ENCODE data around the gene ZGPAT. TPM values are rescaled to one million over a fixed set of nuclear protein-coding genes. Genes with fewer than 3 reads are reported as not detected.

The ZGPAT gene
- total and polyA plus RNA-seq, 2 donors: 16.5 to 66.6 TPM

DNA sequence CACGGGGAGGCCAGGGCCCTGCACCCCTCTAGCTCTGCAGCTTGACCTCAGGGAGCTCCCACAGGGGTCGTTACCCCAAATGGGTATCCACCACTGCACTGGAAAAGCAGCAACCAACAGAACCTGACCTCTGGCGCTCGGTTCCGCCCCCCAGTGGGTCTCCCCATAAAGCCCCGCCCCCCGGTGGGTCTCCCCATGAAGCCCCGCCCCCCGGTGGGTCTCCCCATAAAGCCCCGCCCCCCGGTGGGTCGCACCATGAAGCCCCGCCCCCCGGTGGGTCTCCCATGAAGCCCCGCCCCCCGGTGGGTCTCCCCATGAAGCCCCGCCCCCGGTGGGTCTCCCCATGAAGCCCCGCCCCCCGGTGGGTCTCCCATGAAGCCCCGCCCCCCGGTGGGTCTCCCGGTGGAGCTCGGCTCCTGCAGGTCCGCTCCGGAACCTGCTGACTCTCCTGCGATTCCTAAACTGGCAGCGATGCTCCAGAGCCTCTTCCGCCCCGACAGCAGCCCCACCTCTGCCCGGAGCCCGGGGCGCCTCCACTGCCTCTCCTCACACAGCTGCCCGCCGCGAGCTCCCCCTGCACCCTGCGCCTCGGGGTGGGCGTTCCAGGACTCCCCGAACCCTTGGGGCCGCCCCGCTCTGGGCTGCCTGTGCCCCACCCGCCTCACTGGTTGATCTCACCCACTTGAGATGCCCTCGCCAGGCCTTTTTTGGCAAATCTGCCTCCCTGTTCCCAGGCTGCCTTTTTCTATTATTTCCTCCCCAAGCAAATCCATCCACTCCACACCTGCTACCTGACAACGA, 43.8 kb downstream of the ZGPAT start:
- no peak for DNase-seq (ENCODE audit: low read depth in 6 of 9, low spot score in 9 of 9)
- peak overlapping the region; percentile 55 to 83 for H3K27ac ChIP-seq (ENCODE audit: low read depth in 1 of 2, low read length in 1 of 2)
- H3K4me3 ChIP-seq (ENCODE audit: low read length in 2 of 2): no peak overlapping the region
- H3K4me1 ChIP-seq (ENCODE audit: control insufficient read depth in 2 of 2, insufficient read depth in 2 of 2, low read length in 2 of 2): peaks cover 5 to 29% of the 10 kb centered on the region in 2 donors
- peaks cover 0 to 4% of the 10 kb centered on the region in 2 donors for H3K9me3 ChIP-seq (ENCODE audit: control insufficient read depth in 2 of 2, insufficient read depth in 1 of 2, low read length in 1 of 2)
- H3K36me3 ChIP-seq (ENCODE audit: control insufficient read depth in 2 of 2, insufficient read depth in 2 of 2, low read length in 1 of 2): no peaks in the 10 kb centered on the region
- WGBS: 88% methylated on average over 42 of the region's 45 CpGs
- no peaks in the 10 kb centered on the region for H3K27me3 ChIP-seq (ENCODE audit: control insufficient read depth in 2 of 2, insufficient read depth in 1 of 2, low read length in 1 of 2)

DNA sequence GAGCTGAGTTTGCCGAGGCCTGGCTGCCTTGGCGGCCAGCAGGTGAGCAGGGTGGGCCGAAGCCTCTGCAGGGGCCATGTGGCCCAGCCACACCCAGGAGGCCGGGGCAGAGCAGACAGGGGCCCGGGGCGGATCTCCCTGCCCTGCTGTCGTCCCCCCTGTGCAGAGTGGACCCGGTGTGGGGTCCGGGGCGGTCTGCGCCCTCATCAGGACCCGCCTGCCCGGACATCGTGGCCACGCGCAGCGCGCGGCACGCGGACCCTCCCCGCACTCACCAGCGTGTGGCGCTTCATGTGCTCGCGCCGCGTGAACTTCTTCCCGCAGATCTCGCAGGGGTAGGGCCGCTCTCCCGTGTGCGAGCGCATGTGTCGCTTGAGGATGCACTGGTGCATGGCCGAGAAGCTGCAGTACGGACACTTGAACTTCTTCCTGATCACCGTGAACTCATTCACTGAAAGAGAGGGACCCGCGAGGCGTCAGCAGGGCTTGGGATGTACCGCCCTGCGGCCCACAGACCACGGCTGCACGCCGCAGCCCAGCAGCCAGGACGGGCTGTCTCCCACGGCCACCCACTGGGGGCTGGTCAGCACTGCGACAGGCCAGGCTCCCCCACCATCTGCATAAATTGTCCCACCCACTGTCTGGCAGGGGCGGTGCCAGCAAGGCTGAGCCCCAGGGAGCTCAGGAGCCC, 44.7 kb downstream of the ZGPAT start:
- 96% methylated on average over 50 of the region's 50 CpGs for WGBS
- H3K27ac ChIP-seq (ENCODE audit: low read depth in 1 of 2, low read length in 1 of 2): no peak overlapping the region
- no peaks in the 10 kb centered on the region for H3K36me3 ChIP-seq (ENCODE audit: control insufficient read depth in 2 of 2, insufficient read depth in 2 of 2, low read length in 1 of 2)
- H3K27me3 ChIP-seq (ENCODE audit: control insufficient read depth in 2 of 2, insufficient read depth in 1 of 2, low read length in 1 of 2): no peaks in the 10 kb centered on the region
- H3K4me1 ChIP-seq (ENCODE audit: control insufficient read depth in 2 of 2, insufficient read depth in 2 of 2, low read length in 2 of 2): peaks cover 5 to 27% of the 10 kb centered on the region in 2 donors
- H3K4me3 ChIP-seq (ENCODE audit: low read length in 2 of 2): no peak overlapping the region
- DNase-seq (ENCODE audit: low read depth in 6 of 9, low spot score in 9 of 9): no peak
- H3K9me3 ChIP-seq (ENCODE audit: control insufficient read depth in 2 of 2, insufficient read depth in 1 of 2, low read length in 1 of 2): peaks cover 0 to 4% of the 10 kb centered on the region in 2 donors

DNA sequence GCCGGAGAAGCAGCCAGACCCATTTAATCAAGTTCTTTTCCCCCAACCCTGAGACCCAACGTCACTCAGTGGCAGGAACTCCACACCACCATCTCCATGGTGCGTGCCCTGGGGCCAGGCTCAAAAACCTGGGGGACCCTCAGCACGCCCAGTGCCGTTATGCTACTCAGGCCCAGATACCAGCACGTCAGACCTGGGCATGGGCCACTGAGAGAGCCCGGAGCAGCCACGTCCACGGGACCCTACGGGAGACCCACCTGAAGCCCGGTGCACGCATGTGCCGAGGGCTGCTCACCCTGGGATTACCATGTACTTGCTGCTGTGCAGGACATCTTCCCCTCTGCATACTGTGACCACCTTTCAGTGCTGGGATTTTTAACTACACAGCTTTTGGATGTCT, 45.5 kb downstream of the ZGPAT start:
- no peaks in the 10 kb centered on the region for H3K36me3 ChIP-seq (ENCODE audit: control insufficient read depth in 2 of 2, insufficient read depth in 2 of 2, low read length in 1 of 2)
- H3K4me1 ChIP-seq (ENCODE audit: control insufficient read depth in 2 of 2, insufficient read depth in 2 of 2, low read length in 2 of 2): peaks cover 5 to 25% of the 10 kb centered on the region in 2 donors
- H3K27ac ChIP-seq (ENCODE audit: low read depth in 1 of 2, low read length in 1 of 2): no peak overlapping the region
- DNase-seq (ENCODE audit: low read depth in 6 of 9, low spot score in 9 of 9): no peak
- 99% methylated on average over 13 of the region's 13 CpGs for WGBS
- H3K27me3 ChIP-seq (ENCODE audit: control insufficient read depth in 2 of 2, insufficient read depth in 1 of 2, low read length in 1 of 2): no peaks in the 10 kb centered on the region
- H3K4me3 ChIP-seq (ENCODE audit: low read length in 2 of 2): no peak overlapping the region
- H3K9me3 ChIP-seq (ENCODE audit: control insufficient read depth in 2 of 2, insufficient read depth in 1 of 2, low read length in 1 of 2): peaks cover 0 to 4% of the 10 kb centered on the region in 2 donors

DNA sequence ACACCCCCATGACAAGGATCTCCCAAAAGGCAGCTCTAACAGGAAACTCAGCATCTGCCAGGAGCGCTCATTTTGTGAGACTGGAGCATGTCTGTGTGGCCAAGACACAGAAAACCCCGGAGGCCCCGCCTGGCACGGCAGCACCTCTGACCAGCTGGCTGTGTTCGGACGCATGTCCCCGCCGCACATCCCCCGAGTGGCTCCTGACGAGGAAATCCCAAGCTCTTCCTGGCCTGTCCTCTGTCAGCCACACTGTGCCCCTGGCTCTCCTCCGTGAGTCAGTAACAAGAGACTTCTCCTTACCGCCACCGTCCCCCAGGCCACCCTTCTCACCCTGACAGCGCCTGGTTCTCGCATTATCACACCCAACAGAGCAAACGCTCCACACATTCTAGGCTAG, 46.2 kb downstream of the ZGPAT start:
- DNase-seq (ENCODE audit: low read depth in 6 of 9, low spot score in 9 of 9): no peak
- Histone ChIP-seq H3K36me3 (ENCODE audit: control insufficient read depth in 2 of 2, insufficient read depth in 2 of 2, low read length in 1 of 2) (no peaks in the 10 kb centered on the region), H3K27me3 (ENCODE audit: control insufficient read depth in 2 of 2, insufficient read depth in 1 of 2, low read length in 1 of 2) (no peaks in the 10 kb centered on the region), H3K4me3 (ENCODE audit: low read length in 2 of 2) (no peak overlapping the region), H3K4me1 (ENCODE audit: control insufficient read depth in 2 of 2, insufficient read depth in 2 of 2, low read length in 2 of 2) (peaks cover 5 to 23% of the 10 kb centered on the region in 2 donors), H3K9me3 (ENCODE audit: control insufficient read depth in 2 of 2, insufficient read depth in 1 of 2, low read length in 1 of 2) (peaks cover 0 to 4% of the 10 kb centered on the region in 2 donors), H3K27ac (ENCODE audit: low read depth in 1 of 2, low read length in 1 of 2) (no peak overlapping the region)
- WGBS: 89% methylated on average over 16 of the region's 16 CpGs

DNA sequence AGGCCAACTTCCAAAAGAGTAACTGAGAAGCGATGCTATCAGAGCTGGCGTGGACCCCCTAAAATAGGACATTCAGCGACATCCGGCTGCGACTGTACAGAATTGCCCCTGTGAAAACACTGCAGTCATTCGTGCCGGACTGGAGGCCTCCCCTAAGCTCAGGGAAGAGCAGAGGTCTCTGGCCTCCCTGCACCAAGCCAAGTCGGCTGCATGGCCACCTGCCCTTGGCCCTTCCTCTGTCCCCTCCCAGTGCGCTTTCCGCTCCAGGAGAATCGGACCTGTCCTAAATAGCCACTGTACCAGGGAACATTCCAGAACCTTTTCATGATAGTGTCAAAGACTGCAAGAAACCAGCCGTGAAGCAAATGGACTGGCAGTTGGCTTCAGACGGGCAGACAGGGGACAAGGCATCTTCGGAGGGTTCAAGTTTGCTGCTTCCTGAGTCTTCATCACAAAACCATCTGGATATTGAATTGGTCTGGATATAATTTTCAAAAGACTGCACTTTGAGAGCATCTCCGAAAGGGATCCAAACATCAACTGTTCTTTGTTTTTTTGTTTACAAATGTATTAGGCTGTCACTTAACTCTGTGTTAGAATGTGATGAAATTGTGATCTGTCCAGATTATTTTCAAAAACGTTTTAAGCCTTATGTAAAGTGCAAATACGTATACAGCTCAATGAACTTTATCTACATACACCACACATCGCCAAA, 48.3 kb downstream of the ZGPAT start:
- no peaks in the 10 kb centered on the region for H3K9me3 ChIP-seq (ENCODE audit: control insufficient read depth in 2 of 2, insufficient read depth in 1 of 2, low read length in 1 of 2)
- no peak overlapping the region for H3K27ac ChIP-seq (ENCODE audit: low read depth in 1 of 2, low read length in 1 of 2)
- H3K4me3 ChIP-seq (ENCODE audit: low read length in 2 of 2): no peak overlapping the region
- no peak for DNase-seq (ENCODE audit: low read depth in 6 of 9, low spot score in 9 of 9)
- peaks cover 2 to 7% of the 10 kb centered on the region in 2 donors for H3K4me1 ChIP-seq (ENCODE audit: control insufficient read depth in 2 of 2, insufficient read depth in 2 of 2, low read length in 2 of 2)
- H3K36me3 ChIP-seq (ENCODE audit: control insufficient read depth in 2 of 2, insufficient read depth in 2 of 2, low read length in 1 of 2): no peaks in the 10 kb centered on the region
- WGBS: 94% methylated on average over 18 of the region's 18 CpGs
- no peaks in the 10 kb centered on the region for H3K27me3 ChIP-seq (ENCODE audit: control insufficient read depth in 2 of 2, insufficient read depth in 1 of 2, low read length in 1 of 2)

- Histone ChIP-seq H3K27me3 (ENCODE audit: control insufficient read depth in 2 of 2, insufficient read depth in 1 of 2, low read length in 1 of 2) (no peaks in the 10 kb centered on the region), H3K9me3 (ENCODE audit: control insufficient read depth in 2 of 2, insufficient read depth in 1 of 2, low read length in 1 of 2) (no peaks in the 10 kb centered on the region), H3K4me3 (ENCODE audit: low read length in 2 of 2) (no peak overlapping the region), H3K4me1 (ENCODE audit: control insufficient read depth in 2 of 2, insufficient read depth in 2 of 2, low read length in 2 of 2) (peaks cover 0 to 3% of the 10 kb centered on the region in 2 donors), H3K36me3 (ENCODE audit: control insufficient read depth in 2 of 2, insufficient read depth in 2 of 2, low read length in 1 of 2) (no peaks in the 10 kb centered on the region), H3K27ac (ENCODE audit: low read depth in 1 of 2, low read length in 1 of 2) (no peak overlapping the region)
- 21% methylated on average over 8 of the region's 8 CpGs for WGBS
- DNase-seq (ENCODE audit: low read depth in 6 of 9, low spot score in 9 of 9): no peak
Measured at GRCh38 chr20:63756648-63756991, 48.8 kb downstream of the ZGPAT start.

- no peak overlapping the region for H3K27ac ChIP-seq (ENCODE audit: low read depth in 1 of 2, low read length in 1 of 2)
Measured at GRCh38 chr20:63758152-63758551, 50.3 kb downstream of the ZGPAT start.

DNA sequence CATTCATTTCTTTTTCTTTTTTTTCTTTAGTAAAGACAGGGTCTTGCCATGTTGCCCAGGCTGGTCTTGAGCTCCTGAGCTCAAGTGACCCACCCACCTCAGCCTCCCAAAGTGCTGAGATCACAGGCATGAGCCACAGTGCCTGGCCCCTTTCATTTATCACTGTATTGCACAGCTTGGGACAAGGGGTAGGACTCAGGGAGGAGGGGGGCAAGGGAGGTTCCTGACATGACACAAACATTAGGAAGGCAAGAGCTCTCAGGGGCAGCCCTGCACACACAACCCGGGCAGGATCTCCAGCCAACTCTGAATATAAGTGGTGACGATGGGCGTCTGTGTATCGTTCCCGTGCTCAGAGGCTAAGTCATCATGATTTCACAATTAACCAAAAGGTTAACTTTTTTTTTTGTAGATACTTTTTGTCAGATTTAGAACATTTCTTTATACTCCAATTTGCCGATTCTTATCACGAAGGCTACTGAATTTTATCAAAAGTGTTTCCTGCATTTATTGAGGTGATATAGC, 51.6 kb downstream of the ZGPAT start:
- no peaks in the 10 kb centered on the region for H3K36me3 ChIP-seq (ENCODE audit: control insufficient read depth in 2 of 2, insufficient read depth in 2 of 2, low read length in 1 of 2)
- no peaks in the 10 kb centered on the region for H3K27me3 ChIP-seq (ENCODE audit: control insufficient read depth in 2 of 2, insufficient read depth in 1 of 2, low read length in 1 of 2)
- H3K4me3 ChIP-seq (ENCODE audit: low read length in 2 of 2): no peak overlapping the region
- DNase-seq (ENCODE audit: low read depth in 6 of 9, low spot score in 9 of 9): no peak
- no peaks in the 10 kb centered on the region for H3K9me3 ChIP-seq (ENCODE audit: control insufficient read depth in 2 of 2, insufficient read depth in 1 of 2, low read length in 1 of 2)
- 98% methylated on average over 7 of the region's 7 CpGs for WGBS
- no peak overlapping the region for H3K27ac ChIP-seq (ENCODE audit: low read depth in 1 of 2, low read length in 1 of 2)
- no peaks in the 10 kb centered on the region for H3K4me1 ChIP-seq (ENCODE audit: control insufficient read depth in 2 of 2, insufficient read depth in 2 of 2, low read length in 2 of 2)

More at GRCh38 chr20:63758152-63758551, 50.3 kb downstream of the ZGPAT start:
- DNase-seq (ENCODE audit: low read depth in 6 of 9, low spot score in 9 of 9): no peak
- no peaks in the 10 kb centered on the region for H3K27me3 ChIP-seq (ENCODE audit: control insufficient read depth in 2 of 2, insufficient read depth in 1 of 2, low read length in 1 of 2)
- no peaks in the 10 kb centered on the region for H3K4me1 ChIP-seq (ENCODE audit: control insufficient read depth in 2 of 2, insufficient read depth in 2 of 2, low read length in 2 of 2)
- H3K36me3 ChIP-seq (ENCODE audit: control insufficient read depth in 2 of 2, insufficient read depth in 2 of 2, low read length in 1 of 2): no peaks in the 10 kb centered on the region
- no peak overlapping the region for H3K4me3 ChIP-seq (ENCODE audit: low read length in 2 of 2)
- whole genome bisulfite sequencing: 98% methylated on average over 7 of the region's 7 CpGs
- no peaks in the 10 kb centered on the region for H3K9me3 ChIP-seq (ENCODE audit: control insufficient read depth in 2 of 2, insufficient read depth in 1 of 2, low read length in 1 of 2)

All from thymus (tissue), 11 donors.